ENCODE measurements around the gene HOXD3.

The HOXD3 gene

DNA sequence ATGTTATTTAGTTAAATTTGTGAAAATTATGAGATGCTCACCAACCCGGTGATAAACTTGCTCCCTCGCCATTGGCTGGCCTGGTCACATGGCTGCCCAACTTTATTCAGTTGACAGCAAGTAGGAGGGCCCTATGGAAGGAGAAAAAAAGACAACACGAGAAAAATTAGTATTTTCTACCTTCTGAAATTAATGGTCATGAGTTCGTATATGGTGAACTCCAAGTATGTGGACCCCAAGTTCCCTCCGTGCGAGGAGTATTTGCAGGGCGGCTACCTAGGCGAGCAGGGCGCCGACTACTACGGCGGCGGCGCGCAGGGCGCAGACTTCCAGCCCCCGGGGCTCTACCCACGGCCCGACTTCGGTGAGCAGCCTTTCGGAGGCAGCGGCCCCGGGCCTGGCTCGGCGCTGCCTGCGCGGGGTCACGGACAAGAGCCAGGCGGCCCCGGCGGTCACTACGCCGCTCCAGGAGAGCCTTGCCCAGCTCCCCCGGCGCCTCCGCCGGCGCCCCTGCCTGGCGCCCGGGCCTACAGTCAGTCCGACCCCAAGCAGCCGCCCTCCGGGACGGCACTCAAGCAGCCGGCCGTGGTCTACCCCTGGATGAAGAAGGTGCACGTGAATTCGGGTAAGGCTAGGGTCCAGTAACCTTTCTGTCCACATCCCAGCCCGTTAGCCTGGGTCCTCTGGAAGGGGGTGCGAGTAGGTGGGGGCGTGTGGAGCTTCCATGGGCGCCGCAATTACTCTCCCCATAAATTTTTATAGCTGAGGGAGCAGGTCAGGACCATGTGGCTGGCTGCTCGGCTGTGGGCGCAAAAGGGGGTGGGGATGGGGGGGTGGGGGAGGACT lies 5.4 kb upstream of the HOXD3 start, which contains the start of gene HOXD4:
Gene HOXD4, plus strand, starts transcription at position 109 of the 846 bp plus-strand sequence. Its CDS starts 84 bp downstream, at position 193.
- DNase-seq = no peak

DNA sequence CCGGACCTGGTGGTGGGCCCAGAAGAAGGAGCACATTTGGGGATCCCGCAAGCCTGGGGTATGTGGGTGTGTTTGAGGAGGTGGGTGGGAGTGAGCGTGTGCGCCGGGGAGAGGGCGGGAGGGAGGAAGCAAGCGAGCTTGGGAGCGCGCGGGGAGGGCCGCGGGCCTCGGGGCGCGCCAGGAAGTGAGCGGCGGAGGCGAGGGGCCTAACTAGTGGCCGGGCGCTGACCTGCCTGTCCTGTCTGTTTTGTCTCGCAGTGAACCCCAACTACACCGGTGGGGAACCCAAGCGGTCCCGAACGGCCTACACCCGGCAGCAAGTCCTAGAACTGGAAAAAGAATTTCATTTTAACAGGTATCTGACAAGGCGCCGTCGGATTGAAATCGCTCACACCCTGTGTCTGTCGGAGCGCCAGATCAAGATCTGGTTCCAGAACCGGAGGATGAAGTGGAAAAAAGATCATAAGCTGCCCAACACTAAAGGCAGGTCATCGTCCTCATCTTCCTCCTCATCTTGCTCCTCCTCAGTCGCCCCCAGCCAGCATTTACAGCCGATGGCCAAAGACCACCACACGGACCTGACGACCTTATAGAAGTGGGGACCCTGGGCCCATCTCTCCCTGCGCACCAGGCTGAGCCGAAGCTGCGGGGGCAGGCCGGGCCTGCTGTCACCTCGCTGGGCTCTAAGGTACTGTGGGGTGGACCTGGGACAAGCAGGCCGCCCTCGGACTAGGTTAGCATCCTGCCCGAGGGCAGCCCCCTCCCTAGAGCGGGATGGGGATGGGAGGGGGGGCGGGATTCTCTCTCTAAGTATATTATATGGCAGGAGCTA lies 4.5 kb upstream of the HOXD3 start:
- no peak for DNase-seq

DNA sequence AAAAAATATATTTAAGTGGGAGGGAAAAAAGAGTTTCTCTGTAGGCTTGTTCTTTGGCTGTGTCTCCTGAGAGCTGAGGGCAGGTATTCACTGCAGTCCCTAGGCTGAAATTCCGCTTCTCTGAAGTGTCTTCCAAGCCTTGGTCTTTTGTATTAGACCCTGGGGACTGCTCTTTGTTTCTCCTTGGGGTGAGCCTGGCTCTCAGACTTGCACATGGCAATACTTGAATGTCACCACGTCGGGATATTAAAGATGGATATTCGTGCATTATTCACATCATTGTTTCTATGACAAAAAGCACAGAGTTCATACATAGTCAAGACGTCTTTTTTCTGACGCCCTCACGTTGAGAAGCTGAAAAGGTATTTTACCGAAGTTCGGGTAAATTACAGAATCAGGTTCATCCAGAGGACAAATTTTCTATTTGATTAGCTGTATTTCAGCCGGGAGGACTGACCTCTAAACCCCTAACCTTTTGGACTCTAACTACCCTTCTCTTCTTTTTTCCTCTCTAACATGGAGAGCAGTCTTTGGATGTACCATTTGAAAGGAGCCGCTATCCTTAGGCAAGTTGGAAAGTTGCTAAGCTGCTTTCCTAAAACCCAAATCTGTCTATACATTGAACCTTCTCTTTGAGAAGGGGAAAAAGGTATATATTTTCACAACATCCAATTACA lies 2.4 kb upstream of the HOXD3 start:
- DNase-seq = no peak

DNA sequence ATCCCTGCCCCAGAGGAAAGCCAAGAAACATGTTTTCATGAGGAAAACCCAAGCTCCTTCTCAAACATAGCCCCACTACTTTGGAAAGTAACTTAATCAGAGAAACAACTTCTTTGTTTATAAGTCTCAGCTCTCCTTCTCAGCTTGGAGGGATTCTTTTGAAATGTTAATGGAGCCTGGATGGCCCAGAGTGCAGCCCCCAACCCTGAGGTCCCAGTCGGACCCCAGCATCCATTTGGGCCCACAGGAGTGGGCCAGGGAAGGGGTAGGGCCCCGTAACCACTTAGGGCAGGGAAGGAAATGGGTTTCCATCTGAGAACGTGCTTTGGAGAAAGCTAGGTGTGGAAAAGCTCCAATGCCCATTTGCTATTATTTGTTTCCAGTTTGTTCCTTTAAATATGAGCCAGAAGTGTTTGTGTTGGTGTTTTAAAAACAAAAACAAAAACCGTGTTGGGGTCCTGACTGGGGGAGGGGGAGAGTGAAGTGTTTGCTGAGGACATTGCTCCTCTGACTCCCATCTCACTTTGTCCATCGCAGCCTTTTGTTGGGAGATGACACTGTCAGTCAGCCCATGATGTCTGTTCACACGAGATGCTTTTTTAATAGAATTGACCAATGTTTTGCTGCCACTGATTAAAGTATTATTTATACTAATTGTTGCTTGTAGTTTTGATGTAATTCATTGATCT lies 1.6 kb upstream of the HOXD3 start:
- DNase-seq = no peak

DNA sequence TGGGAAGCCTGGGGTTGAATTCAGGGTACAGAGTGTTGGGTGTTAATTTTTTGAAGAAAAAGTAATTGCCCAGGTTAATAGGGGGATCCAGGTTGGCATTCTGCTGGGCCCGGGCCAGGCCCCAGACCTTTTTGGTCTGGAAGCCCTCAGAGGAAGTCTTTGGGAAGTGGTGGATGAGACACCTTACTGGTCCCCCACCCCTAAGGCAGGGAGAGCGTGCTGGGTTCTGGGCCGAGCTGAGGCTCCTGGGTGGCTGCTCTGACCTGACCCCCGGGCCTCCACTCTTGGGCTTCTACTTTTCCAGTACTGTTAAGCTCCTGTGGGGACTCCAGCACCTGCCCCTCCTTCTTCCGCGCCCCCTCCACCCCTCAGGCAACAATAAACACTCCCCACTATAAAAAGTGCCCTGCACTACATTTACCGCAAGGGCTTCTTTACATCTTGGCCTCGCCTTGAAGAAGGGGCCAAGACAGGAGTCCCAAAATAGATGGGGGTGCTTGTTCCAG lies 753 bp upstream of the HOXD3 start:
- DNase-seq = no peak

DNA sequence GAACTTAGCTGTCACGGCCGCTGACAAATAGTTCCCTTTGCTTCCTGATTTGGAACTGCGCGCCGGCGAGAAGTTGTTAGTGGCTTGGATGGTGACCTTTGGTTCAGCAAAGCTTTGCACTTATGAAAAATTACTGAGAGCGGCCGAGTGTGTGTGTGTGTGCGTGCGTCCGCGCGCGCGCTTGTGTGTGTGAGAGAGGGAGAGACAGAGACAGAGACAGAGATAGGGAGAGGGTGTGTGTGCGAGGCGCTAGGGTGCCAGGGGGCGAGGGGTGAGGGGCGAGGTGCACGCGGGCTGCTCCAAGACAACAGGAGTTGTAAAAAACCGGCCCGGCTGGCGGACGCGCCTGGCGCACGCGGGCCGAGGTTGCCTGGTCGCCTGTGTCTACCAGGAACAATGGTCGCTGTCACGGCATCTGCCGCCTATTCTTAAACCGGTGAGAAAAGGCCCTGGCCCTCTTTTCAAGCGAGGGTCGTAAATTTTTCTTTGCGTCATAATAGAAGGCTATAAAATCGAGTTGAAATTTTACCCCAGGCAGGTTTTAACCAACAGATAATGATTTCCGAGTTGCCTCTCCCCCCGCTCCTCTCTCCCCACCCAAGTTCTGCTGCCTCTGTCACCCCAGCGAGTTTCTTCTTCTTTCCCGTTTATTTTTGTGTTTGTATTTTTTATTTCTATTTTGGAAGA lies 535 bp downstream of the HOXD3 start:
- DNase-seq = no peak

DNA sequence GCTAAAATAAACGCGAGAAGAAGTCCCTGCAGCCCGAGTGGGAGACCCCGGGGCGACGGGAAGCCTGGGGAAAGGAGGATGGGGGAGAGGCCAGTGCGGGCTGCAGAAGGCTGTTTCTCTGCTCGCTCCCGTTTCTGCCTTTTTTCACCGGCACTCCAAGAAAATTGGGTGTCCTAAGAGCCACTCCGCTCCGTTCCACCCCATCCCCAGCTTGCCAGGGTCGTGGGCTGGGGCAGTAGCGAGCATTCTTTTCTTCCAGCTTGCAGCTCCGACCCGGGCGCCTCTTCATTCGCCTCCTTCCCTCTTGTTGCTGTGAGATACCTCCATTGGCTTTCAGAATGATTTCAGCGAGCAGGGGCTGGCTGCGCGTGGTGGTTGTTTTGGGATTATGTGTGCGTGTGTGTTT lies 1.1 kb downstream of the HOXD3 start:
- no peak for DNase-seq

DNA sequence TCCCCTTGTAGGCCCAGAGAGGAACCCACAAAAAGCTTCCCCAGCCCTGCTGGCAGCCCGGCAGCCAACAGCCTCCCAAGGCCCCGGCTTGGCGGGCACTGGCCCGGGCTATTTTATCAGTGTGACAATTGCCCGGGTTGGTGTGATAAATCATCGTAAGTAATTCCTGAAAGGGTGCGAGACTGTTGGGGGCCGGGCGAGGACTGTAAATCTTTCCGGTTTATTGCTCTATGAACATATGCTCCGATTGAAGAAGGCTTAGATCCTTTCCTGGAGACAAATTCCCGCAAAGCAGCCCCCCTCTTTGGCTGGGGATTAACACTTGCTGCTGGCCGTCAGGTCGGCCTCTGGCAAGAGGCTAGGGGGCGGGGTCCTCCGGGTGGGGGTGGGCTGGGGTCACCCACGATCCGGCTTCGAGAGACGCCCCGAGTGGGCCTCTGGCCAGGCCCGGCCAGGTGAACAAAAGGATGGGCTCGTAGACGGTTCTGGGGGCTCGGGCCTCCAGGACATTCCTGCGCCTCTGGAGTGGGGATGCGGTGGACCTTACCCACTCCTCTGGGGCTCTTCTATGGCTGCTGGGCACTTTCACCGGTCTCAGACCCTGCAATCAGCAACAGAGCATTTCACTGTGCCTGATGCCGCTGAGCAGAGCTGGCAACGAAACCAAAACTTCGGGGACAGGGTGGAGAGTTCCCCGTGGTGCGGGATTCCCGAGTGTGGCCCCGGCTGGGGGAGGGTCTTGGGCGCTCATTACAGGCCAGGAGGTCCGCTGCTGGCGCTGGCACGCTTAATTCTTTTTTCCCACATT lies 2.0 kb downstream of the HOXD3 start:
- no peak for DNase-seq

DNA sequence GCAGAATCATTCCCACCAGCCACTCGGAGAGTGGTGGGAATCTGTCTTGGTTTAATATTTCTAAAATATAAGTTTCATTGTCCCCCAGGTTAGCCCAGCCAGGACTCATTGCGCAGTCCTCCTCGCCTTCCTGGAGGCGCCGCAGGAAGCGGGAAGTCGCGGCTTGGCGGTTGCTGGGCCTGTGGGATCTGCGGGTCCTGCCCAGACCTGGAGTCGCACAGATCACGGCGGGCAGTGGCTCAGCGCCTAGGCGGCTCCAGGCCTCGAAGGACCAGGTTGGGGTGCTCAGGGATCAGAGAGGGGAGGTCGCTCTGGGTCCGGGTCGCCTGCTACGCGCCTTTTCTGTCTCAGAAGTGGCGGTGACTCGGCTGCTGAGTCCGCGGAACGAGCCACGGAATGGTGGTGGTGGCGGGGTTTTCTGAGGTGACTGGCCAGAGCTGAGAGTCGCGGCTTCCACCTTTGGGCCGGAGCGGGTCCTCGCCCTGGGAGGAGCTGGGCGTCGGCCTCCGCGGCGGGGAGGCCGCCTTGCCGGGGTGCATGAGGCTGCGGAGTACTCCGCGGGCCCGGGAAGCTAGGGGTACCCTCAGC lies 2.6 kb downstream of the HOXD3 start:
- DNase-seq = no peak

DNA sequence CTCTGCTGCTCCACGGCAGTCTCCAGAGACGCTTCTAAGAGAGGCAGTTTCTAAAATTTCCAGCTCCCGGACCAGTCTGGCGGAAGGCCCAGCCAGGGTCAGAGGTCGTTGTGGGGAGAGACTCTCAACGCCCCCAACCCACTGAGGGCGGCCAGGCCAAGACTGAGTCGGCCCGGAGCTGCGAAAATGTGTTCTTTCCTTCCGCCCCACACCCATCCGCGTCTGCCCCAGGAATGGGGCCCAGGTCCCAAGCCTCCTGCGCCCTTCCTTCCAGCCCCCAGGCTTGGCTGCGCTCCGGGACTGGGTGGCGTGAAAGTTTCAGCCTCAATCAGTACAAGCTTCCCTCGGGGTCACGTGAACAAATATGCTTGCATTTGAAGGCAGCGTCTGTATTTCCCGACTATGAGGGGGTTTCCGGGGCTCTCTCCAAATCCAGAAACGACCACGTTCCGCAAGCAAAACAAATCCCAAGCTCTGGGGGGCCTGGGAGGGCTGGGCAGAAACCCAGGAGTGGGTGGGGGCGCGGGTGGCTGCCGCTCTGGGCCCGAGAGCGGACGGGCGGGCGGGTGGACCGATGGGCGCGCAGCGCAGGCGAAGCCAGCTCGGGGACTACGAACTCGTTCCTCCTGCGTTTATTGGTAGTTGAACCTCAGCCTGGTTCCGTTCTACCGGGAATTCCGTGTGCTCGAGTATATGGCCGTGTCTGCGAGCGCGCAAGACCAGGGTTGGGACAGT lies 3.3 kb downstream of the HOXD3 start:
- no peak for DNase-seq

DNA sequence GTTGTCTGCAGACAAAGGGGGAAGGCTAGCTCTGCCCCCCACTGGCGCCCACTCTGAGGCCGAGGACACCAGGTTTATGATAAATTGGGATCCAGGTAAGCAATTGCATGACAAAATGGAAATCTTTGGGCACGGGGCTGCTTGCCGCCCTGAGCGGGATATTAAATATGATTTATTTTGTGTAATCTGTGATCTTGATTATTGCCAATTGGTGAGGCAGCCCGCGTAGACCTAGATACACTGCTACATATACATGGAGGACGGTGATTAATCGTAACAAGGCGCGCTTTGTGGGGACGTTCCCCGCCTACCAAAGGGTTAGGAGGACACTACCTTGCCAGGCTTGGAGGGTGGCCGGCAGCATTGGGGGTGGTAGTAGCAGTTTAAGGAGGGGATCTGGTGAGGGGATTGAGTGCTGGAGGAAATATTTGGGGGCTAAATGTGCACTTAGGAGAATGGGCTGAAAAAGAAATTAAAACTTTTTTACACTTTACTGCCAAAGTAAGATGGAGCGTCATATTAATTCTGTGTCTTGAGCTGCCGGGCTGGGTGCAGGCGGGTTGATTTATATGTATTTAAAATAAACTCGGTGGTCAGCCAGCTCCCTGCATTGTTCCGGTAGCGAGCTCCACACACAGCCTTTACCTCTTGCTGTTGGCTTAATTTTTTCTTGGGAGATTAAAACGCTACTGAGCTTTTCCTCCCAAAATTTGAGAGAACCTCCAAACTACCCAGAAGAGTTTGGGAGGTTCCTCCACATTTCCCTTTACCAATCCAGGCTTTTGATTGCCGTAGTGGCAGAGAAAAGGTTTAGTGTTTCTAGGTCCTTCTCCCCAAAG lies 4.1 kb downstream of the HOXD3 start:
- no peak for DNase-seq

DNA sequence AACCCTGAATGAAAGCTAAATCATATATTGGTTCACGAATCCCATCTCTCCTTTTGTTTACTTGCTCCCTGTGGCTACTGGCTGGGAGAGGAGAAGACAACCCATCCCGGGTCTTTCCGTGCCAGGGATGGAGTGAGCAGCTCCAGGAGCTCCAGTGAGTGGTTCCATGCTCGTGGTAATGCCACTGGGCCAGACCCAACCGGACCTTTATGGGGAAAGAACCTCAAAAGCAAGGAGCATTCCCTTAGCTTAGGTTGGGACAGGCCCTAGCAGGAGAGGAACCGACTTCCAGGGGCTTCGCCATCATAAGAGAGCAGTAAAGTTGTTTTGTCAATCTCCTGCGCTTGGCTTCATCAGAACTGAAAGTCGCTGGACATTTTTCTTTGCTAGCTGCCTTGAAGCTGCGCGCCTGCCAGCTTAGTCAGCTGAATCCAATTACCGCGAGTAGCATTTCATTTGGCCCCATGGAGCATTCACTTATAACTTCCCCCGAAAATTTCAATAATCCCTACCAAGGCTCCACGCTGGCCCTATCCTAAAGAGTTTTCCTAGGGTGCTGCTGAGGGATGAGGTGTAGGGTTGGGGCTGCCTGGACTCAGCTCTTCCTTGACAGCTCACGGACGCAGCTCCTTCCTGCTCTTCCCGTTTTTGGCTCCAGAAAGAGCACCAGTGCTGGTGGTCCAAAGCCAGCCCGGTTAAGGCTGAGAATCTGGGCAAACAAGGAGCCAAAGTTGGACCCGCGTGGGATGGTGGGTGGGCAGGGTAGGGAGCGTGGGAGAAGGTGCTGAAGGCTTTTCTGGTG lies 4.9 kb downstream of the HOXD3 start:
- DNase-seq = no peak

DNA sequence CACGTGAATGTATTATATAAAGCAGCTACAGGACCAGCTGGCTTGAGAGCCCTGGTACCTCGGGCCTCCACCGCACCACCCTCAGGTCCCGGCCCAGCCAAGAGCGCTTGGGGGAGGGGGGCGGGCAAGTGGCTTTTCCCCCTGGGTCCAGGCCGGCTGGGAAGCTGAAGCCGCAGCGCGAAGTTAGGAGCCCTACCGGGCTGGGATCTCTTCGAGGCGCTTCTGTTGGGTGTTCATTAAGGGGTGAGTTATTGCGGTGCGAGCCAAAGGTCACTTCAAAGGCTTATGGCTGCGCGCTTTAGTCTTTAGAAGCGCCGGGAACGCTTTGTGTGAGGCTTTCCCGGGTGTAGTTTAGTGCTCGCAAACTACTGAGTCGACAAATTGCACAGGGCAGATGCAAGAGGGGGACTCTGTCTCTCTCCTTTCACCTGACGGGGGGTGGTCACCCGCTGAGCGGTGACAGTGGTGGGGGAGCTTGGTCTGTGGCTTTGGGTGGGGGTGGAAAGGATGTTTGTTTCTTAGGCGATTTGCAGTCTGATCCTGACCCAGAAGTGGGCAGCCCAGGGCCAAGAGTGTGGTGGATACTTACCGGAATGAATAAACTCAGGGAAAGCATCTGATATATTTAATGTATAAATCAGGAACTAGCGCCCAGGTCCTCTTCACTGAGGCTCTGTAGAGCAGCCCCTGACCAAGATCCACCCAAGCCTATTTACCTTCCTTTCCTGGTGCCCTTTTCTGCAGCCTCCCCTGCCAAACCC lies 6.0 kb downstream of the HOXD3 start:
- DNase-seq = no peak

DNA sequence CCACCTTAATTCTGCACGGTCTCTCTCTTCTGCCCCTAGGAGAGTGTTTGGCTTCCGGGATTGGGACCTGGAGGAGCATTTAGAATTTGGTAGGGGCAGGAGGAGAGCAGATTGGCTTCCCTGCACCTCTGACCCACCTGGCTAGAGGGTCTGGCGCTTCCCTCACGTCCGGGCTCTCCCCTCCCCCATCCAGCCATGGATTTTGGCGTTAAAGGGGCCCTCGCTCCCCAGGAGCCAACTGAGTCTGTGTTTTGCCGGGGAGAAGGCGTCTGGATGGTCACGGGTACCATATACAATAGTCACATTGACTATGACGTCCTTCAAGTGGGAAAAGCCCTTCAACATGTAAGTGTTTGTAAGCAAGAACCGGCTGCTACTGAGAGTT lies 6.6 kb downstream of the HOXD3 start:
- no peak for DNase-seq

DNA sequence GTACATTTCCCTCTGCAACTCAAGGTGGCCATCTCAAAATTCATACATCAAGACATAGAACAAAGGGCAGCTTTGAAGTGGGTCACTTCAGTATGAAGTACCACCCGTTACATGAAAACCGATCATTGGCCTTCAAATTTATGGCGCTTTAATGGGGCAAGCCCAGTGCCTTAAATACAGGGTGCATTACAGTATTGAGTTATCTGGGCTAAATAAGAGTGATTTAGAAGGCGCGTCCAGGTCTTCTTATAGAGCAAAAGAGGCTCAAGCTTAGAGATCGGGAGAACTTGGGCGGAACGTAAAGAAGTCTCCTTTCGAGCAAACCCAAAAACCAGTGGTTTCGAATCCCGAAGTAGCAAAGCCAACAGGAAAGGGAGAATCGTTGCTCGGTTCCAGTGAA lies 7.1 kb downstream of the HOXD3 start:
- no peak for DNase-seq

DNA sequence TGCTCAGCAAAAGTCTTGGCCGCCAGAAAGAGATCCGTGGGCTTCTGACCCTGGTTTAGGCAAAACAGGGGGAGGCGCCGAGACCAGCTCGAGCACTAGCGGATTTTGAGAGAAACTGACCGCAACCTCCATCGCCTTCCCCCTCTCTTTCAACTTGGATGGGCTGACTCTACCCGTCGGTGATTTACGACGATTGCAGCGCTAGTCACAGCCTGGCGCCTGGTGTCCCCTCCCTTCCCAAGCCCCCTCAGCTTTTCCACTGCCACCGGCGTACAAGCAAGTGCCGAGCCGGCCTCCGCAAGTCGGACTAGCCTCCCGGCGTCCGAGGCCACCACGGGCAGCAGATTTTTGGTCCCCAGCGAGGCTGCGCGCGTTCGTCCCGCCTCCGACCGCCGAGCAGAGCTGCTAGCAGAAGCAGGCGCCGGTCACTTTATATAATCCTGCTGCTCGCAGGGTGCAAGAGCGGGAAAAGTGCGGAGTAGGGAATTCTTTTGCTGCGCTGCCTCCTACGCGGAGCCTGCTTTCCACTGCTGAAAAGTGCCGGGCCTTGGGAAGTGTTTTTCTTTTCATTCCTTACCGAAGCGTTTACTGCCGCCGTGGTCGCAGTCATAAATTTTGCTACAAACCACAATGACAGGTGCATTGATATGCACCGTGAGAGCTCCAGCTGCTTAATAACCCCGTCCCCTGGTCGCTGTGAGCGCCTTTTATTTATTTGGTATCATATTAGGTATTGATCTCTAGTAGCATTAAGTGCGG lies 7.7 kb downstream of the HOXD3 start:
- DNase-seq = no peak
